IMR-90 (cell line): Measurements from ENCODE around the gene GRAMD2B. TPM values are rescaled to one million over a fixed set of nuclear protein-coding genes. Genes with fewer than 3 reads are reported as not detected.

Source experiments
- ATAC-seq: fragments of 200-7000 bp; cut with Tn5 transposase; 2 replicates; pipeline ENCODE4 v1.9.1; 2020; ENCODE audit warnings: low read depth, mild to moderate bottlenecking, moderate library complexity
- BruUV-seq: library from RNA; stranded (reverse); fragments of 400-500 nt; replicated peaks from 2 replicates; lab custom pipeline; 2021; lab: Mats Ljungman, UMichigan
- CTCF ChIA-PET: fragments of 300-600 bp; formaldehyde crosslinking; extraction: SDS; loops from one replicate; lab custom pipeline; 2021; ENCODE audit warnings: antibody characterized with exemption; lab: Yijun Ruan, JAX
- POLR2A ChIA-PET: fragments of 300-600 bp; sonication (Branson Sonifier 250); formaldehyde crosslinking; loops from one replicate; lab custom pipeline; 2022; ENCODE audit warnings: antibody characterized with exemption; ENCODE audit not compliant: unreplicated experiment; lab: Charles Lee
- DNase-seq: peaks from one replicate; pipeline ENCODE4 v3.0.0; 2013
- H2AFZ ChIP-seq: replicated peaks from 2 replicates; pipeline ENCODE3; 2013; ENCODE audit warnings: low read length, mild to moderate bottlenecking; ENCODE audit not compliant: poor library complexity
- H2AK5ac ChIP-seq: 2 replicates; pipeline ENCODE4 v1.6.1; 2013; ENCODE audit warnings: low read depth, low read length, inconsistent platforms
- H2AK9ac ChIP-seq: replicated peaks from 2 replicates; pipeline ENCODE3; 2013; ENCODE audit warnings: mild to moderate bottlenecking, low read depth, low read length, moderate library complexity; ENCODE audit not compliant: poor library complexity
- H2BK120ac ChIP-seq: 2 replicates; pipeline ENCODE4 v1.6.1; 2013; ENCODE audit warnings: low read depth, low read length, inconsistent platforms
- H2BK15ac ChIP-seq: 3 replicates; pipeline ENCODE4 v1.6.1; 2013; ENCODE audit warnings: low read depth, low read length, inconsistent platforms
- H2BK20ac ChIP-seq: 2 replicates; pipeline ENCODE4 v1.6.1; 2013; ENCODE audit warnings: low read depth, mild to moderate bottlenecking, inconsistent platforms, low read length, moderate library complexity
- H2BK5ac ChIP-seq: 2 replicates; pipeline ENCODE4 v1.6.1; 2013; ENCODE audit warnings: mild to moderate bottlenecking, low read depth, low read length, inconsistent platforms; ENCODE audit not compliant: poor library complexity, severe bottlenecking
- H3K14ac ChIP-seq: replicated peaks from 2 replicates; pipeline ENCODE4 v1.6.1; 2013; ENCODE audit warnings: low read depth, low read length, inconsistent platforms
- H3K18ac ChIP-seq: 2 replicates; pipeline ENCODE4 v1.6.1; 2013; ENCODE audit warnings: low read depth, low read length, control low read depth
- H3K23ac ChIP-seq: 2 replicates; pipeline ENCODE4 v1.6.1; 2013; ENCODE audit warnings: low read depth, low read length, inconsistent platforms
- H3K27ac ChIP-seq: 2 replicates; pipeline ENCODE4 v1.5.1; 2013; ENCODE audit warnings: mild to moderate bottlenecking, control low read depth, low read length; ENCODE audit not compliant: insufficient read depth
- H3K27me3 ChIP-seq: 2 replicates; pipeline ENCODE4 v1.6.1; 2013; ENCODE audit warnings: low read length; ENCODE audit not compliant: control insufficient read depth, insufficient read depth
- H3K36me3 ChIP-seq: 2 replicates; pipeline ENCODE4 v1.6.1; 2013; ENCODE audit warnings: low read length, mixed read lengths; ENCODE audit not compliant: control insufficient read depth, insufficient read depth
- H3K4ac ChIP-seq: 2 replicates; pipeline ENCODE4 v1.6.1; 2013; ENCODE audit warnings: low read depth, low read length, inconsistent platforms
- H3K4me1 ChIP-seq: 2 replicates; pipeline ENCODE4 v1.6.1; 2013; ENCODE audit warnings: low read length, mixed read lengths; ENCODE audit not compliant: control insufficient read depth, insufficient read depth
- H3K4me2 ChIP-seq: 2 replicates; pipeline ENCODE4 v1.6.1; 2013; ENCODE audit warnings: low read depth, mild to moderate bottlenecking, control low read depth, low read length, moderate library complexity
- H3K4me3 ChIP-seq: 2 replicates; pipeline ENCODE4 v1.5.1; 2013; ENCODE audit warnings: low read depth, mild to moderate bottlenecking, control low read depth, low read length, moderate library complexity; ENCODE audit not compliant: insufficient read depth
- H3K56ac ChIP-seq: 2 replicates; pipeline ENCODE4 v1.6.1; 2013; ENCODE audit warnings: low read length, inconsistent platforms; ENCODE audit not compliant: insufficient read depth; ENCODE audit errors: extremely low read depth
- H3K79me1 ChIP-seq, 2 experiments: 2 replicates each; pipeline ENCODE4 v1.6.1; 2013; ENCODE audit warnings: low read length in 2 of 2, inconsistent platforms in 1 of 2, low read depth in 1 of 2
- H3K9ac ChIP-seq: 2 replicates; pipeline ENCODE4 v1.6.1; 2013; ENCODE audit warnings: low read depth, low read length, control low read depth
- H3K9me1 ChIP-seq: 2 replicates; pipeline ENCODE4 v1.6.1; 2013; ENCODE audit warnings: low read length, inconsistent platforms; ENCODE audit not compliant: insufficient read depth
- H3K9me3 ChIP-seq: 2 replicates; pipeline ENCODE4 v1.6.1; 2013; ENCODE audit warnings: low read length; ENCODE audit not compliant: control insufficient read depth, insufficient read depth
- H4K20me1 ChIP-seq: 2 replicates; pipeline ENCODE4 v1.6.1; 2013; ENCODE audit warnings: low read length, inconsistent platforms; ENCODE audit not compliant: insufficient read depth
- H4K5ac ChIP-seq: 2 replicates; pipeline ENCODE4 v1.6.1; 2013; ENCODE audit warnings: mild to moderate bottlenecking, low read depth, low read length, control low read depth
- H4K8ac ChIP-seq, 2 experiments: 2 replicates each; pipeline ENCODE4 v1.6.1; 2013; ENCODE audit warnings: low read depth in 2 of 2, low read length in 2 of 2, control low read depth in 1 of 2, inconsistent platforms in 1 of 2
- H4K91ac ChIP-seq: 2 replicates; pipeline ENCODE4 v1.6.1; 2013; ENCODE audit warnings: low read depth, low read length, inconsistent platforms; ENCODE audit not compliant: insufficient read depth
- BHLHE40 ChIP-seq: fragments of 150-350 bp; IDR thresholded peaks from 2 replicates; pipeline ENCODE4 v1.6.1; 2016; ENCODE audit warnings: mild to moderate bottlenecking, low read depth, low read length
- CTCF ChIP-seq: conservative IDR thresholded peaks from 2 replicates; pipeline ENCODE4 v1.5.1; 2012; ENCODE audit warnings: mild to moderate bottlenecking, low read depth, low read length, improper control_type of control experiment
- ELK1 ChIP-seq: fragments of 150-350 bp; IDR thresholded peaks from 2 replicates; pipeline ENCODE4 v1.6.1; 2016; ENCODE audit warnings: low read depth, mild to moderate bottlenecking, low read length, moderate library complexity, borderline replicate concordance
- FOS ChIP-seq: fragments of 150-350 bp; IDR thresholded peaks from 2 replicates; pipeline ENCODE4 v1.6.1; 2016; ENCODE audit warnings: low read depth, low read length
- MAFK ChIP-seq: IDR thresholded peaks from 2 replicates; pipeline ENCODE4 v1.6.1; 2012; ENCODE audit warnings: low read depth, low read length, improper control_type of control experiment
- RCOR1 ChIP-seq: IDR thresholded peaks from 2 replicates; pipeline ENCODE4 v1.6.1; 2012; ENCODE audit warnings: mild to moderate bottlenecking, low read length, improper control_type of control experiment; ENCODE audit not compliant: insufficient replicate concordance
- WGBS, 2 experiments: methylation state at CpG; one replicate each; pipeline versions ENCODE4 v1.1.5 to v1.1.7; 2013; ENCODE audit warnings: missing lambda C conversion rate in 2 of 2; ENCODE audit not compliant: insufficient read length in 1 of 2; ENCODE audit errors: extremely low coverage in 2 of 2; 5-methylcytosine and 5-hydroxymethylcytosine counted together
- dilution Hi-C: fragments of 300-500 bp; cut with HindIII; formaldehyde crosslinking; loops from one replicate; pipeline ENCODE4 v1.14.3; 2018; ENCODE audit warnings: low sequenced_read_pairs; ENCODE audit not compliant: unreplicated experiment
- in situ Hi-C: fragments of 300-500 bp; cut with MboI; formaldehyde crosslinking; loops from 3 replicates; pipeline ENCODE4 v1.14.3; 2019; ENCODE audit warnings: low sequenced_read_pairs, inconsistent platforms, mixed read lengths
- intact Hi-C: fragments of 100-400 bp; cut with micrococcal nuclease; formaldehyde crosslinking; loops from 2 replicates; pipeline ENCODE4 v1.10.0; 2022
- polyA plus RNA-seq, 3 experiments: library from polyadenylated mRNA; depleted of rRNA; stranded (reverse); fragments of >200 nt; gene quantifications; 2 replicates each; pipeline ENCODE4 v1.2.3, GENCODE V29; 2012; ENCODE audit warnings: low replicate concordance in 1 of 3
- total RNA-seq: library from RNA; depleted of rRNA; stranded (reverse); fragments of >200 nt; gene quantifications from 2 replicates; pipeline ENCODE4 v1.2.3, GENCODE V29; 2012

GRAMD2B gene
- total and polyA plus RNA-seq, 2 of the 4 experiments (the other 2 are of a cell fraction), result 13.9 to 20.3 TPM

- Histone ChIP-seq H3K4me1 (peaks cover 3% of the 10 kb centered on the region; the same call in 1 of the 2 replicates), H3K27me3 (no peaks in the 10 kb centered on the region), H3K27ac (no peak overlapping the region), H3K23ac (no peak overlapping the region), H3K18ac (no peak overlapping the region), H3K9me3 (no peaks in the 10 kb centered on the region), H4K91ac (no peak overlapping the region), H2BK15ac (no peak overlapping the region), H4K5ac (no peak overlapping the region), H3K4ac (no peak overlapping the region), H2AFZ (no peak overlapping the region), H3K4me3 (no peak overlapping the region), H3K4me2 (no peak overlapping the region), H3K36me3 (no peaks in the 10 kb centered on the region), H4K8ac (no peak overlapping the region), H2AK9ac (no peak overlapping the region), H3K14ac (no peak overlapping the region), H2AK5ac (no peak overlapping the region), H3K9ac (no peak overlapping the region), H2BK5ac (no peak overlapping the region), H2BK20ac (no peak overlapping the region), H3K9me1 (0 out of 2 replicates have a peak, but pooled peaks cover 5% of the 10 kb centered on the region), H3K79me1 (no peaks in the 10 kb centered on the region), H2BK120ac (no peak overlapping the region), H4K20me1 (no peaks in the 10 kb centered on the region), H3K56ac (no peak overlapping the region)
- DNase-seq (no peak), ATAC-seq (no peak)
- no peak for TF ChIP-seq RCOR1
- no peak for TF ChIP-seq FOS
- no peak for TF ChIP-seq MAFK
- no peak for TF ChIP-seq CTCF
- no peak for TF ChIP-seq ELK1
- no peak for TF ChIP-seq BHLHE40
- ChIA-PET POLR2A (no interaction called here), CTCF (no interaction called here)
- in situ Hi-C loops (no loop called here), intact Hi-C loops (no loop called here), dilution Hi-C loops (no loop called here)
- WGBS, 2 experiments, result no CpG with 5 or more reads among the region's 4 CpGs
- no TSS peak for BruUV-seq
These were observed 82.9 kb downstream of the GRAMD2B start for GRCh38 chr5:126506079-126506478.
